IPS-15b (cell line): ENCODE data around the gene IVNS1ABP.

ENCODE experiments used
- H3K27me3 ChIP-seq: one replicate; pipeline ENCODE4 v1.6.1; 2013; ENCODE audit warnings: low read length; ENCODE audit not compliant: control insufficient read depth, insufficient read depth
- H3K36me3 ChIP-seq: one replicate; pipeline ENCODE4 v1.6.1; 2013; ENCODE audit warnings: low read length; ENCODE audit not compliant: control insufficient read depth, insufficient read depth
- H3K4me1 ChIP-seq: one replicate; pipeline ENCODE4 v1.6.1; 2013; ENCODE audit warnings: mild to moderate bottlenecking, low read length; ENCODE audit not compliant: control insufficient read depth, insufficient read depth
- H3K4me3 ChIP-seq: one replicate; pipeline ENCODE4 v1.5.1; 2013; ENCODE audit warnings: low read depth, low read length
- H3K9ac ChIP-seq: one replicate; pipeline ENCODE4 v1.6.1; 2013; ENCODE audit warnings: low read depth, mild to moderate bottlenecking, low read length
- H3K9me3 ChIP-seq: one replicate; pipeline ENCODE4 v1.6.1; 2013; ENCODE audit warnings: mild to moderate bottlenecking, low read length; ENCODE audit not compliant: control insufficient read depth, insufficient read depth

Gene IVNS1ABP

GRCh38 chr1:185348296-185348695 lies 31.3 kb upstream of the IVNS1ABP start:
- Histone ChIP-seq H3K36me3 (no peaks in the 10 kb centered on the region), H3K27me3 (no peaks in the 10 kb centered on the region), H3K4me3 (no peak overlapping the region), H3K9ac (no peak overlapping the region), H3K9me3 (no peaks in the 10 kb centered on the region), H3K4me1 (peaks cover 2% of the 10 kb centered on the region)

GRCh38 chr1:185345913-185346720 lies 29.1 kb upstream of the IVNS1ABP start:
- Histone ChIP-seq H3K27me3 (no peaks in the 10 kb centered on the region), H3K4me1 (peaks cover 9% of the 10 kb centered on the region), H3K36me3 (no peaks in the 10 kb centered on the region), H3K4me3 (no peak overlapping the region), H3K9me3 (no peaks in the 10 kb centered on the region), H3K9ac (no peak overlapping the region)

GRCh38 chr1:185343306-185343705 lies 26.3 kb upstream of the IVNS1ABP start:
- Histone ChIP-seq H3K9me3 (no peaks in the 10 kb centered on the region), H3K36me3 (no peaks in the 10 kb centered on the region), H3K4me3 (no peak overlapping the region), H3K27me3 (no peaks in the 10 kb centered on the region), H3K4me1 (peaks cover 9% of the 10 kb centered on the region), H3K9ac (no peak overlapping the region)

- Histone ChIP-seq H3K9me3 (no peaks in the 10 kb centered on the region), H3K4me1 (peaks cover 9% of the 10 kb centered on the region), H3K9ac (no peak overlapping the region)
Observed at GRCh38 chr1:185342672-185343259, 25.7 kb upstream of the IVNS1ABP start.

GRCh38 chr1:185342017-185342416 lies 25.0 kb upstream of the IVNS1ABP start:
- H3K27me3 ChIP-seq = no peaks in the 10 kb centered on the region
- H3K4me1 ChIP-seq = peaks cover 9% of the 10 kb centered on the region
- H3K9ac ChIP-seq = no peak overlapping the region
- no peaks in the 10 kb centered on the region for H3K36me3 ChIP-seq
- no peaks in the 10 kb centered on the region for H3K9me3 ChIP-seq
- no peak overlapping the region for H3K4me3 ChIP-seq

More at GRCh38 chr1:185342672-185343259, 25.7 kb upstream of the IVNS1ABP start:
- no peak overlapping the region for H3K4me3 ChIP-seq
- no peaks in the 10 kb centered on the region for H3K36me3 ChIP-seq
- no peaks in the 10 kb centered on the region for H3K27me3 ChIP-seq

- H3K9ac ChIP-seq = no peak overlapping the region
- no peaks in the 10 kb centered on the region for H3K9me3 ChIP-seq
- no peaks in the 10 kb centered on the region for H3K36me3 ChIP-seq
- H3K27me3 ChIP-seq = no peaks in the 10 kb centered on the region
- H3K4me1 ChIP-seq = peaks cover 9% of the 10 kb centered on the region
- no peak overlapping the region for H3K4me3 ChIP-seq
Observed at GRCh38 chr1:185341196-185341781, 24.2 kb upstream of the IVNS1ABP start.

- no peaks in the 10 kb centered on the region for H3K9me3 ChIP-seq
- H3K9ac ChIP-seq = no peak overlapping the region
- H3K27me3 ChIP-seq = no peaks in the 10 kb centered on the region
- H3K4me3 ChIP-seq = no peak overlapping the region
- no peaks in the 10 kb centered on the region for H3K36me3 ChIP-seq
- peaks cover 9% of the 10 kb centered on the region for H3K4me1 ChIP-seq
Observed at GRCh38 chr1:185338719-185339622, 21.9 kb upstream of the IVNS1ABP start.

- no peak overlapping the region for H3K4me3 ChIP-seq
- no peaks in the 10 kb centered on the region for H3K36me3 ChIP-seq
- no peaks in the 10 kb centered on the region for H3K27me3 ChIP-seq
- H3K9ac ChIP-seq = no peak overlapping the region
- no peaks in the 10 kb centered on the region for H3K9me3 ChIP-seq
- H3K4me1 ChIP-seq = no peaks in the 10 kb centered on the region
Observed at GRCh38 chr1:185337246-185337645, 20.2 kb upstream of the IVNS1ABP start.

GRCh38 chr1:185334182-185334581 lies 17.1 kb upstream of the IVNS1ABP start:
- Histone ChIP-seq H3K36me3 (no peaks in the 10 kb centered on the region), H3K27me3 (no peaks in the 10 kb centered on the region), H3K4me3 (no peak overlapping the region), H3K4me1 (no peaks in the 10 kb centered on the region), H3K9ac (no peak overlapping the region), H3K9me3 (no peaks in the 10 kb centered on the region)

- Histone ChIP-seq H3K4me1 (no peaks in the 10 kb centered on the region), H3K9ac (no peak overlapping the region), H3K36me3 (no peaks in the 10 kb centered on the region), H3K27me3 (no peaks in the 10 kb centered on the region), H3K4me3 (no peak overlapping the region), H3K9me3 (no peaks in the 10 kb centered on the region)
Observed at GRCh38 chr1:185328255-185328654, 11.2 kb upstream of the IVNS1ABP start.

- no peaks in the 10 kb centered on the region for H3K4me1 ChIP-seq
- no peaks in the 10 kb centered on the region for H3K36me3 ChIP-seq
- H3K9ac ChIP-seq = no peak overlapping the region
- H3K27me3 ChIP-seq = no peaks in the 10 kb centered on the region
- no peak overlapping the region for H3K4me3 ChIP-seq
- H3K9me3 ChIP-seq = no peaks in the 10 kb centered on the region
Observed at GRCh38 chr1:185325413-185325812, 8.4 kb upstream of the IVNS1ABP start.
